Esophagus muscularis mucosa (tissue), 4 donors: ENCODE measurements around the gene KBTBD4. TPM values are rescaled to one million over a fixed set of nuclear protein-coding genes. Genes with fewer than 3 reads are reported as not detected.

ENCODE experiments used
- DNase-seq: peaks from one replicate; pipeline ENCODE4 v3.0.0-alpha.2; 2017; ENCODE audit errors: extremely low spot score
- H3K27ac ChIP-seq, 4 donors: fragments of 200-600 bp; sonication (generic); replicated peaks in 1 of 4; 1 replicate in 3 of 4; 2 replicates in 1 of 4; pipeline ENCODE4 v1.5.1; 2016 to 2019; ENCODE audit warnings: mild to moderate bottlenecking in 1 of 4
- H3K27me3 ChIP-seq, 4 donors: fragments of 200-600 bp; sonication (generic); one replicate each; pipeline versions ENCODE4 v1.5.1 to v1.6.0; 2016 to 2019
- H3K36me3 ChIP-seq, 4 donors: fragments of 200-600 bp; sonication (generic); one replicate each; pipeline ENCODE4 v1.5.1; 2016 to 2019
- H3K4me1 ChIP-seq, 4 donors: fragments of 200-600 bp; sonication (generic); one replicate each; pipeline ENCODE4 v1.5.1; 2016 to 2019
- H3K4me3 ChIP-seq, 4 donors: fragments of 200-600 bp; sonication (generic); 1 replicate in 2 of 4; 2 replicates in 2 of 4; pipeline ENCODE4 v1.5.1; 2016 to 2019; ENCODE audit warnings: mild to moderate bottlenecking in 4 of 4, moderate library complexity in 1 of 4
- H3K9me3 ChIP-seq, 4 donors: fragments of 200-600 bp; sonication (generic); 1 replicate in 3 of 4; 2 replicates in 1 of 4; pipeline ENCODE4 v1.5.1; 2016 to 2019
- EP300 ChIP-seq: sonication (generic); formaldehyde crosslinking; IDR thresholded peaks from one replicate; pipeline ENCODE4 v1.6.1; 2017; ENCODE audit warnings: antibody characterized with exemption
- POLR2A ChIP-seq: fragments of 450-650 bp; IDR thresholded peaks from one replicate; pipeline ENCODE4 v1.6.1; 2017; ENCODE audit warnings: antibody characterized with exemption, moderate library complexity, mild to moderate bottlenecking, low read depth
- POLR2AphosphoS5 ChIP-seq, 2 donors: sonication (generic); formaldehyde crosslinking; IDR thresholded peaks; one replicate each; pipeline ENCODE4 v1.6.1; 2017; ENCODE audit warnings: antibody characterized with exemption in 2 of 2
- WGBS: methylation state at CpG from one replicate; pipeline ENCODE4 v1.1.5; 2018; 5-methylcytosine and 5-hydroxymethylcytosine counted together
- intact Hi-C: fragments of 100-400 bp; cut with DNase I; formaldehyde crosslinking; loops from one replicate; pipeline ENCODE4 v1.15.1; 2023
- total RNA-seq, 4 donors: library from RNA; depleted of rRNA; stranded (reverse); fragments of >200 nt; gene quantifications; one replicate each; pipeline versions ENCODE4 v1.1.0 to v1.2.1, GENCODE V29; 2016
- TF ChIP-seq, protein P1 (sequence below), 3 experiments: fragments of 200-600 bp in 2 of 3; fragments of 450-650 bp in 1 of 3; sonication (generic) in 2 of 3; IDR thresholded peaks; one replicate each; pipeline ENCODE4 v1.5.1; 2017 to 2019; ENCODE audit warnings: antibody characterized with exemption in 3 of 3, mild to moderate bottlenecking in 2 of 3, moderate library complexity in 1 of 3

The KBTBD4 gene
- total RNA-seq, 4 donors from 2014 or later: 18.7 to 31.2 (median 24.8) TPM

DNA sequence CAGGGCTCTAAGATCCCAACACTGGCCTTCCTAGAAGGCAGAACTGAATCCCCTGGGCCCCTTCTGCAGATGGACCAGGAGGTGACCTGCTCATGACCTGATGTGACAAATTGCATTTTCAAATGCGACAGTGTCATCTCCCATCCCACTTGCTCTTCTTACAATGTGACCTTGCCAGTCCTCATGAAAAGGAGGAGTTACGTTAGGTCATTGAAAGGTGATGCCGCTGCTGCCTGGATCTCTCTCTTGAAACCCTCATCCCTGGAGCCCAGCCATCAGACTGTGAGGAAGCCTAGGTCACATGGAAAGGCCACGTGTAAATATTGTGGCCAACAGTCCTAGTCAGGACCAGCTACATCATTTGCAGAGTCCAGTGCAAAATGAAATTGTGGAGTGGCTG is 21.1 kb upstream of the KBTBD4 start:
- TF ChIP-seq EP300 (no peak), POLR2A (no peak), POLR2AphosphoS5 (IDR thresholded peaks at IDR 0.05) (no peak)
- TF ChIP-seq, protein P1, sequence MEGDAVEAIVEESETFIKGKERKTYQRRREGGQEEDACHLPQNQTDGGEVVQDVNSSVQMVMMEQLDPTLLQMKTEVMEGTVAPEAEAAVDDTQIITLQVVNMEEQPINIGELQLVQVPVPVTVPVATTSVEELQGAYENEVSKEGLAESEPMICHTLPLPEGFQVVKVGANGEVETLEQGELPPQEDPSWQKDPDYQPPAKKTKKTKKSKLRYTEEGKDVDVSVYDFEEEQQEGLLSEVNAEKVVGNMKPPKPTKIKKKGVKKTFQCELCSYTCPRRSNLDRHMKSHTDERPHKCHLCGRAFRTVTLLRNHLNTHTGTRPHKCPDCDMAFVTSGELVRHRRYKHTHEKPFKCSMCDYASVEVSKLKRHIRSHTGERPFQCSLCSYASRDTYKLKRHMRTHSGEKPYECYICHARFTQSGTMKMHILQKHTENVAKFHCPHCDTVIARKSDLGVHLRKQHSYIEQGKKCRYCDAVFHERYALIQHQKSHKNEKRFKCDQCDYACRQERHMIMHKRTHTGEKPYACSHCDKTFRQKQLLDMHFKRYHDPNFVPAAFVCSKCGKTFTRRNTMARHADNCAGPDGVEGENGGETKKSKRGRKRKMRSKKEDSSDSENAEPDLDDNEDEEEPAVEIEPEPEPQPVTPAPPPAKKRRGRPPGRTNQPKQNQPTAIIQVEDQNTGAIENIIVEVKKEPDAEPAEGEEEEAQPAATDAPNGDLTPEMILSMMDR (IDR thresholded peaks at IDR 0.05): no peak
- Histone ChIP-seq H3K9me3 (no peaks in the 10 kb centered on the region), H3K4me3 (no peak overlapping the region), H3K4me1 (peaks cover 0 to under 1% (median 0%) of the 10 kb centered on the region in 4 donors), H3K27ac (no peak overlapping the region), H3K36me3 (no peaks in the 10 kb centered on the region), H3K27me3 (peaks cover 0 to 6% (median 0%) of the 10 kb centered on the region in 4 donors)
- WGBS: 69% methylated on average over 4 of the region's 4 CpGs
- intact Hi-C loops: no loop called here
- DNase-seq: no peak

DNA sequence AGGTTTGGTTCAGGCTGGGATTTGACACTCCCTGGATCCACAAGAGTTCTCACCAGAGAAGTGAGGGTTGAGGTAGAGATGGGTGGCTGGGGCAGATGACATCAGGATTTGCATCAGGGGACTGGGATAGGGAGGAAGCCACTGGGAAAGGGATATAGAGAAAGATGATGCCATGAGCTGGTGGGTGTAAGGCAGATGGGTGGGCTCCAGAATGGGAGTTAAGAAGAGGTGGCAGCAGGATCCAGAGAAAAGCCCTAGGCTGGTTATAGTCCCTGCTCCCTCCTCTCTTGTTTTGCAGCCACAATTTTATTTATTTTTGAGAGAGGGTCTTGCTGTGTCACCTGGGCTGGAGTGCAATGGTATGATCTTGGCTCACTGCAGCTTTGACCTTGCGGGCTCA is 17.2 kb upstream of the KBTBD4 start:
- Histone ChIP-seq H3K27ac (no peak overlapping the region), H3K4me1 (peaks cover 12 to 14% (median 13%) of the 10 kb centered on the region in 4 donors), H3K36me3 (no peaks in the 10 kb centered on the region), H3K4me3 (no peak overlapping the region), H3K27me3 (peaks cover 0 to 46% (median 24%) of the 10 kb centered on the region in 4 donors), H3K9me3 (no peaks in the 10 kb centered on the region)
- DNase-seq: no peak
- no peak for TF ChIP-seq EP300
- no peak for TF ChIP-seq POLR2A
- TF ChIP-seq, protein P1 (IDR thresholded peaks at IDR 0.05): no peak
- WGBS: 94% methylated on average over 1 of the region's 1 CpG
- intact Hi-C loops: no loop called here

- Histone ChIP-seq H3K27me3 (peaks cover 0 to 55% (median 30%) of the 10 kb centered on the region in 4 donors), H3K4me1 (peaks cover 12 to 18% (median 14%) of the 10 kb centered on the region in 4 donors), H3K9me3 (no peaks in the 10 kb centered on the region), H3K4me3 (no peak overlapping the region), H3K27ac (no peak overlapping the region), H3K36me3 (no peaks in the 10 kb centered on the region)
- 76% methylated on average over 5 of the region's 7 CpGs for WGBS
- DNase-seq: no peak
- intact Hi-C loops: no loop called here
- TF ChIP-seq, protein P1 (IDR thresholded peaks at IDR 0.05): no peak
- TF ChIP-seq POLR2AphosphoS5 (IDR thresholded peaks at IDR 0.05) (no peak), EP300 (no peak), POLR2A (no peak)
Observed at GRCh38 chr11:47595029-47595428, 16.3 kb upstream of the KBTBD4 start.

- no peaks in the 10 kb centered on the region for H3K9me3 ChIP-seq
- H3K4me1 ChIP-seq: peaks cover 14 to 27% (median 19%) of the 10 kb centered on the region in 4 donors
- DNase-seq: no peak
- no peaks in the 10 kb centered on the region for H3K36me3 ChIP-seq
- H3K4me3 ChIP-seq: peak within 1 kb of the TSS; percentile 31 to 52 (median 40)
- TF ChIP-seq POLR2A (no peak), POLR2AphosphoS5 (IDR thresholded peaks at IDR 0.05) (no peak), EP300 (no peak)
- TF ChIP-seq, protein P1 (IDR thresholded peaks at IDR 0.05): no peak
- peaks cover 0 to 64% (median 34%) of the 10 kb centered on the region in 4 donors for H3K27me3 ChIP-seq
- no peak within 1 kb of the TSS for H3K27ac ChIP-seq
- intact Hi-C loops: no loop called here
- 3% methylated on average over 42 of the region's 48 CpGs for WGBS
Observed at GRCh38 chr11:47593934-47594855, 15.4 kb upstream of the KBTBD4 start, which contains the start of gene C1QTNF4. Gene C1QTNF4, minus strand, starts transcription at chr11:47594411. Its CDS starts 3,601 bp downstream, at chr11:47590810.
